GM12878 (cell line): Measurements from ENCODE around the gene CROCC. TPM values are rescaled to one million over a fixed set of nuclear protein-coding genes. Genes with fewer than 3 reads are reported as not detected.

Source experiments
- ATAC-seq: fragments of 200-7000 bp; cut with Tn5 transposase; 3 replicates; pipeline ENCODE4 v1.9.1; 2020; ENCODE audit warnings: mild to moderate bottlenecking, moderate library complexity
- BruUV-seq: library from RNA; stranded (reverse); fragments of 400-500 nt; replicated peaks from 2 replicates; lab custom pipeline; 2021; lab: Mats Ljungman, UMichigan
- CTCF ChIA-PET: fragments of 300-600 bp; sonication (Branson Sonifier 250); formaldehyde crosslinking; extraction: SDS; loops from one replicate; lab custom pipeline; 2021; ENCODE audit warnings: inconsistent platforms; lab: Yijun Ruan, JAX
- POLR2A ChIA-PET: fragments of 350-600 bp; formaldehyde crosslinking; extraction: SDS; loops from one replicate; lab custom pipeline; 2021; ENCODE audit warnings: inconsistent platforms; lab: Charles Lee
- RAD21 ChIA-PET: fragments of 300-600 bp; sonication (Branson Sonifier 250); formaldehyde crosslinking; loops from one replicate; lab custom pipeline; 2023; ENCODE audit warnings: antibody characterized with exemption; ENCODE audit not compliant: unreplicated experiment; lab: Charles Lee
- SMC1A ChIA-PET: fragments of 300-600 bp; sonication (Branson Sonifier 250); formaldehyde crosslinking; loops from one replicate; lab custom pipeline; 2023; ENCODE audit not compliant: unreplicated experiment, uncharacterized antibody; lab: Charles Lee
- DNase-seq: peaks from one replicate; pipeline ENCODE4 v3.0.0-alpha.2; 2011; ENCODE audit warnings: low read depth, low spot score
- FAIRE-seq: peaks from 3 replicates; lab custom pipeline; 2011; peaks lifted over from hg19 to GRCh38; lab: Jason Lieb, UNC
- H2AFZ ChIP-seq: 2 replicates; pipeline ENCODE4 v1.6.0; 2011; ENCODE audit warnings: low read depth, low read length, control low read depth; ENCODE audit not compliant: control insufficient read depth
- H3K27ac ChIP-seq: 2 replicates; pipeline ENCODE4 v1.5.1; 2011; ENCODE audit warnings: control low read depth; ENCODE audit not compliant: control insufficient read depth, insufficient read depth
- H3K27me3 ChIP-seq, 2 experiments: replicated peaks in 1 of 2; 2 replicates each; pipeline versions ENCODE4 v1.6.0 to v1.6.1; 2011; ENCODE audit warnings: low read length in 1 of 2; ENCODE audit not compliant: control insufficient read depth in 2 of 2, insufficient read depth in 2 of 2
- H3K36me3 ChIP-seq, 2 experiments: 2 replicates each; pipeline ENCODE4 v1.5.1; 2011; ENCODE audit warnings: low read length in 1 of 2; ENCODE audit not compliant: control insufficient read depth in 2 of 2, insufficient read depth in 2 of 2
- H3K4me1 ChIP-seq: 2 replicates; pipeline ENCODE4 v1.6.1; 2011; ENCODE audit warnings: mild to moderate bottlenecking, low read length, moderate library complexity, mixed read lengths; ENCODE audit not compliant: control insufficient read depth, insufficient read depth
- H3K4me2 ChIP-seq: 2 replicates; pipeline ENCODE4 v1.6.0; 2011; ENCODE audit warnings: control low read depth; ENCODE audit not compliant: control insufficient read depth, insufficient read depth
- H3K4me3 ChIP-seq: fragments of 200-600 bp; sonication (generic); 2 replicates; pipeline ENCODE4 v1.5.1; 2016
- H3K79me2 ChIP-seq: 2 replicates; pipeline ENCODE4 v1.6.0; 2011; ENCODE audit warnings: low read length; ENCODE audit not compliant: control insufficient read depth, insufficient read depth
- H3K9ac ChIP-seq: 2 replicates; pipeline ENCODE4 v1.8.0; 2011; ENCODE audit warnings: low read length, control low read depth, mixed read lengths; ENCODE audit not compliant: control insufficient read depth, insufficient read depth
- H3K9me3 ChIP-seq: replicated peaks from 3 replicates; pipeline ENCODE4 v1.5.1; 2011; ENCODE audit warnings: mild to moderate bottlenecking, low read length; ENCODE audit not compliant: control insufficient read depth, insufficient read depth
- H4K20me1 ChIP-seq: 2 replicates; pipeline ENCODE4 v1.6.0; 2011; ENCODE audit not compliant: control insufficient read depth, insufficient read depth
- CHD2 ChIP-seq: IDR thresholded peaks from 2 replicates; pipeline ENCODE4 v1.6.1; 2011; ENCODE audit warnings: low read depth, low read length, improper control_type of control experiment, borderline replicate concordance
- GABPA ChIP-seq: IDR thresholded peaks from 2 replicates; pipeline ENCODE4 v1.6.1; 2014; ENCODE audit warnings: antibody characterized with exemption, low read depth, mild to moderate bottlenecking, inconsistent platforms
- HDGF ChIP-seq: fragments of 450-650 bp; IDR thresholded peaks from 2 replicates; pipeline ENCODE4 v1.6.1; 2016; ENCODE audit warnings: antibody characterized with exemption
- IRF4 ChIP-seq: IDR thresholded peaks from 2 replicates; pipeline ENCODE4 v1.6.1; 2011; ENCODE audit warnings: low read depth, low read length
- KAT2A ChIP-seq: conservative IDR thresholded peaks from 2 replicates; pipeline ENCODE4 v1.6.1; 2011; ENCODE audit warnings: low read depth, low read length; ENCODE audit not compliant: control insufficient read depth
- MEF2B ChIP-seq: fragments of 450-650 bp; IDR thresholded peaks from 2 replicates; pipeline ENCODE4 v1.6.1; 2018; ENCODE audit warnings: mild to moderate bottlenecking, moderate library complexity; ENCODE audit not compliant: partially characterized antibody, poor library complexity, severe bottlenecking
- MXI1 ChIP-seq: fragments of 150-350 bp; IDR thresholded peaks from 2 replicates; pipeline ENCODE4 v1.6.1; 2011; ENCODE audit warnings: low read depth, mild to moderate bottlenecking, inconsistent platforms, low read length, improper control_type of control experiment
- NFXL1 ChIP-seq: fragments of 450-650 bp; IDR thresholded peaks from 2 replicates; pipeline ENCODE4 v1.6.1; 2017; ENCODE audit warnings: antibody characterized with exemption, mild to moderate bottlenecking, borderline replicate concordance
- NR2C2 ChIP-seq: IDR thresholded peaks from 2 replicates; pipeline ENCODE4 v1.6.1; 2011; ENCODE audit warnings: borderline replicate concordance, low read depth; ENCODE audit not compliant: control insufficient read depth, insufficient read length
- RAD51 ChIP-seq: fragments of 450-650 bp; IDR thresholded peaks from 2 replicates; pipeline ENCODE4 v1.6.1; 2016; ENCODE audit warnings: moderate library complexity, mild to moderate bottlenecking, inconsistent platforms
- SMAD5 ChIP-seq: IDR thresholded peaks from 2 replicates; pipeline ENCODE4 v1.6.1; 2016; ENCODE audit warnings: antibody characterized with exemption, low read depth
- ZNF24 ChIP-seq: fragments of 450-650 bp; IDR thresholded peaks from 2 replicates; pipeline ENCODE4 v1.6.1; 2017; ENCODE audit warnings: antibody characterized with exemption, mild to moderate bottlenecking
- ZNF274 ChIP-seq: IDR thresholded peaks from one replicate; pipeline ENCODE4 v1.8.0; 2011; ENCODE audit not compliant: insufficient read length, insufficient read depth
- ZNF687 ChIP-seq: fragments of 450-650 bp; IDR thresholded peaks from 2 replicates; pipeline ENCODE4 v1.6.1; 2017; ENCODE audit warnings: mild to moderate bottlenecking, moderate library complexity
- in situ Hi-C: fragments of 300-500 bp; cut with MboI; formaldehyde crosslinking; loops from 9 replicates; pipeline ENCODE4 v1.14.3; 2018; ENCODE audit warnings: mixed read lengths
- intact Hi-C: fragments of 100-400 bp; cut with micrococcal nuclease; formaldehyde crosslinking; loops from one replicate; pipeline ENCODE4 v1.14.2; 2022; ENCODE audit not compliant: unreplicated experiment
- polyA plus RNA-seq, 11 experiments: library from polyadenylated mRNA; depleted of rRNA in 4 of 11; unstranded in 6 of 11; stranded (reverse) in 5 of 11; fragments of >200 nt; fragmentation: Nextera tagmentation in 4 of 11; fragmentation: Illumina TruSeq in 1 of 11; extraction: Ambion mirVana in 4 of 11; extraction: Trizol in 1 of 11; gene quantifications; 1 replicate in 1 of 11; 2 replicates in 10 of 11; pipeline versions ENCODE4 v1.2.1 to v1.2.3, GENCODE V29; 2011 to 2016; ENCODE audit warnings: inconsistent platforms in 2 of 11, missing spikeins in 2 of 11, low read depth in 1 of 11
- total RNA-seq, 4 experiments: library from RNA; depleted of rRNA in 3 of 4; stranded (reverse); fragments of >200 nt in 3 of 4; fragmentation: Illumina TruSeq in 1 of 4; extraction: Trizol in 1 of 4; gene quantifications; 2 replicates each; pipeline versions ENCODE4 v1.2.1 to v1.2.3, GENCODE V29; 2013 to 2021
- TF ChIP-seq, protein P1 (sequence below): IDR thresholded peaks from 2 replicates; pipeline ENCODE4 v1.6.1; 2012; ENCODE audit warnings: low read depth, low read length, improper control_type of control experiment

Gene CROCC
- total and polyA plus RNA-seq, 10 of the 15 experiments (the other 5 are each of a cell fraction or from before 2014, with no cell fraction given), result 0.04 to 5.5 (median 2.3) TPM

DNA sequence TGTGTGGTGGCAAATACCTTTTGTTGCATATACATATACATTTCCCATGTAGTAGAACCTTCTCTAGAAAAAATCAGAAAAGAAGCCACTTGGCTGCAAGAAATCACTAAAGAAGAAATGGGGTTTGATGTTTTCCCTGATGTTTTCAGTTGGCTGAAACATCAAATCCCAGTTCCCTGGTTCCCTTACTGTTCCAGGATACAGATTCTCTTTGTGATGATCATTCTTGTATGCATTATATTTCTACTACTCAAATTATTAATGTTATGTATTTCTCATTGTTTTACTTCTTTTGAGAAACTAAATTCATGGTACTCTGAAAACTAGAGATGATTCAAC is 18.3 kb upstream of the CROCC start:
- no peak for FAIRE-seq
- ChIA-PET CTCF (interaction anchor here (1.1 kb wide), 1 partner anchor 37 kb away, joined by 3 read pairs; no protein-coding TSS in a partner anchor), RAD21 (interaction anchor here (1.0 kb wide), 1 partner anchor 282 kb away, joined by 3 read pairs; no protein-coding TSS in a partner anchor), POLR2A (interaction anchor here (0.6 kb wide), 1 partner anchor 236 kb away, joined by 3 read pairs; no protein-coding TSS in a partner anchor), SMC1A (no interaction called here)
- no peak for DNase-seq
- H3K4me3 ChIP-seq, result no peak overlapping the region
- H3K27ac ChIP-seq, result peak overlapping the region; percentile 100; the same call in 1 of the 2 replicates
- in situ Hi-C loops (no loop called here), intact Hi-C loops (no loop called here)
- no peaks in the 10 kb centered on the region for H4K20me1 ChIP-seq
- BruUV-seq, result no TSS peak
- peak overlapping the region; percentile 92 for H3K4me2 ChIP-seq
- H3K27me3 ChIP-seq, result no peaks in the 10 kb centered on the region
- no peak for ATAC-seq
- H3K4me1 ChIP-seq, result peaks cover 10% of the 10 kb centered on the region; the same call in 1 of the 2 replicates
- peak overlapping the region; percentile 22; the same call in 1 of the 2 replicates for H2AFZ ChIP-seq
- H3K9me3 ChIP-seq, result no peaks in the 10 kb centered on the region; the same call in 2 of the 3 replicates
- H3K9ac ChIP-seq, result peak overlapping the region; percentile 33
- H3K36me3 ChIP-seq, result no peaks in the 10 kb centered on the region
- TF ChIP-seq GABPA (no peak), MEF2B (no peak), ZNF24 (no peak), SMAD5 (no peak), IRF4 (no peak), NR2C2 (no peak), HDGF (no peak), CHD2 (no peak), ZNF274 (no peak), KAT2A (no peak), ZNF687 (no peak), MXI1 (no peak), RAD51 (no peak), NFXL1 (no peak)
- TF ChIP-seq, protein P1, sequence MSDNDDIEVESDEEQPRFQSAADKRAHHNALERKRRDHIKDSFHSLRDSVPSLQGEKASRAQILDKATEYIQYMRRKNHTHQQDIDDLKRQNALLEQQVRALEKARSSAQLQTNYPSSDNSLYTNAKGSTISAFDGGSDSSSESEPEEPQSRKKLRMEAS, result no peak
- H3K79me2 ChIP-seq, result no peaks in the 10 kb centered on the region
